Renal cortical epithelial cell (primary cell): ENCODE measurements around the gene KIF6. TPM values are rescaled to one million over a fixed set of nuclear protein-coding genes. Genes with fewer than 3 reads are reported as not detected.
"Not testable (repeated sequence)": the region's sequence is repeated elsewhere in the genome, so short reads cannot be mapped to it uniquely, and the experiment has no call there.

Experiments
- DNase-seq: peaks from one replicate; pipeline ENCODE4 v3.0.0-alpha.2; 2011; ENCODE audit warnings: low read depth
- total RNA-seq: library from RNA; depleted of rRNA; stranded (reverse); fragments of >200 nt; gene quantifications from 2 replicates; pipeline ENCODE4 v1.2.3, GENCODE V29; 2014

The KIF6 gene
- total RNA-seq, 1 donor from 2014 or later: 1.3 TPM

DNA sequence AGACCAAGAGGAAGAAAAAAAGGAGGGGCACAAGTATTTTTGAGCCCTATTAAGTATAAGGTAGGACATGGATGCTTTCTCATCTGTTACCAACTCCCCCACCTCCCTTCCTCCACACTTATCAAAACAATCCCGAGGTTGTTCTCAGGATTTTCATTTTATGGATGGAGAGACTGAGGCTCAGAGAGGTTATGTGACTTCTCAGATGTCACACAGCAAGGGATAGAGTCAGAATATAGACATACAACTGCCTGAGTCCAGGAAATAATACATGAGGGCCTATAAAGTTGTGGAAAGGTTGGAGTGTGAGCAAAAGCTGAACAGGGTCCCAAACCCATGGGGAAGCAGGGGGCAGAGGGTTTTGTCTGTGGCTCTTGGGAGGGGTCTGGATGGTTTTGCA lies 430.3 kb downstream of the KIF6 start:
- no peak for DNase-seq

DNA sequence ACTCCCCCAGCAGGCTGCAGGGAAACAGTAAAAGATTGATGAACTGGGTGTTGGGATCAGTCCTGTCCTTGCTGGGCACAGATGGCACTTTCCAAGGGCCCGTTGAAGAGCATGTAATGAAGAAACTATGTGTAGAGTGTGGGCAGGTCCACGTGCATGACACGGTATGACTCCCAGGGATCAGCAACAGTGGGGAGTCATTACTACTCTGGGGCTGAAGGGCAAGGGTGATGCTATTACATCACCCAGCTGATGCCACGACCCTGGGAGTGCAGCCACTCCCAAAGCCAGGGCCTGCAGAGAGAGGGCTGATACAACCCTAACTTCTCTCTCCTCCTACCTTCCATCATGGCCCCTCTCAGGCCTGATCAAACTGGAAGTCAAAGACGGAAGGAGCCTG lies 431.1 kb downstream of the KIF6 start:
- peak; percentile 36 for DNase-seq

DNA sequence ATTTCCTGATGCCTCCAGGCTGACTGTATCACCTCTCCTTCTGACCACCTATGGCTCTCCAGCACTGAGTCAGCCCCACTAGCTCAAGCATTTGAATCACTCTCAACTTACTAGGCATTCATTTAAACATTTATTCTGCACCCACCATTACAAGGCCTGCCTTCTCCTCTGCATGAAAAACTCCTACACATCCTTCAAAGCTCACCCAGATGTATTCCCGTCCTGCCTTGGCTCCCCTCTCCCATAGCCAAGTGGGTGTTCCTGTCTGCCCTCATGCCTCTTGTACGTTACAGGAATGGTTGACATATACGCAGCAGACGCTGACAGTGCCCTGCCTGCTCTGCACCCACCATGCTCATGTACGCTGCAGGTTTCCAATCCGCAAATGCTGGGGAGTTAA lies 432.6 kb downstream of the KIF6 start:
- DNase-seq: no peak

DNA sequence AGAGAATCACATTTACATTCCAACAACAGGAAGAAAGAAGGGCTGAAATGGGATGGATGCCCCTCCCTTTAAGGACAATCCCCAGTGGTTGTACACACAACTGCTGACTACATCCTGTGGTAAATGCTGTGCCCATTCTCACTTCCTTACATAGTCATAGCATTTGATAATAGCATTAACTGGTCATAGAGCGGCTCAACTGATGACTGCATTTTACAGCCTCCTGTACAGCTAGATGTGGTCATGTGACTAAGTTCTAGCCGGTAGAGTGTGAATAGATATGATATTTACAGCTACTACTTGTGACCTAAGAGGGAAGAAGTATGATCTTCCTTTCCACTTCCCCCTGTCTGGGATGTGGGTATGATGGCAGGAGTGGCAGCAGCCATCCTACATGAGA lies 435.7 kb downstream of the KIF6 start:
- no peak for DNase-seq

DNA sequence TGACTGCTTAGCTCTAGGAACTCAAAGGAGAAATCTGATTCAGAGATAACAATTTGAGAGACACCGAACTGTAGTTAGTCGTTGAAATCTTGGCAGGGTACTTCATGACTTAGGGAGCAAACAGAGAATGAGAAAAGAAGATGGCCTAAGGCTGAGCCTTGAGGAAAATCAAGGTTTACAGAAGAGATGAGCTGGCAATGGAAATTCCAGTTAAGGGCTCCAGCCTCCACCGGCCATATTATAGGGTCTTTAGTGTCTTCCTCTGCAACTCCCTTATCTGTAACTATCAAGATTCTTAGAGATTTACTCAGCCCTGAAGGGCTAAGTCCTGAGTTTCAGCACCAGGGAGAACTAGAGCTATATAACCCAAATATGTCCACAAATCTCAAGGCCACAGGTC lies 437.6 kb downstream of the KIF6 start:
- DNase-seq: no peak

DNA sequence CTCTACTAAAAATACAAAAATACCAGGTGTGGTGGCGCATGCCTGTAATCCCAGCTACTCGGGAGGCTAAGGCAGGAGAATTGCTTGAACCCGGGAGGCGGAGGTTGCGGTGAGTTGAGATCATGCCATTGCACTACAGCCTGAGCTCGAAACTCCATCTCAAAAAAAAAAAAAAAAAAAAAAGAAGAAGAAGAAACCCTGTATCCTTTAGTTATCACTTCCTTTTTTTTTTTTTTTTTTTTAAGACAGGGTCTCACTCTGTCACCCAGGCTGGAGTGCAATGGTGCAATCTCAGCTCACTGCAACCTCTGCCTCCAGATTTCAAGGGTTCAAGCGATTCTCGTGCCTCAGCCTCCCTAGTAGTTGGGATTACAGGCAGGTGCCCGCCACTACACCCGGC lies 438.6 kb downstream of the KIF6 start:
- DNase-seq: not testable (repeated sequence)

DNA sequence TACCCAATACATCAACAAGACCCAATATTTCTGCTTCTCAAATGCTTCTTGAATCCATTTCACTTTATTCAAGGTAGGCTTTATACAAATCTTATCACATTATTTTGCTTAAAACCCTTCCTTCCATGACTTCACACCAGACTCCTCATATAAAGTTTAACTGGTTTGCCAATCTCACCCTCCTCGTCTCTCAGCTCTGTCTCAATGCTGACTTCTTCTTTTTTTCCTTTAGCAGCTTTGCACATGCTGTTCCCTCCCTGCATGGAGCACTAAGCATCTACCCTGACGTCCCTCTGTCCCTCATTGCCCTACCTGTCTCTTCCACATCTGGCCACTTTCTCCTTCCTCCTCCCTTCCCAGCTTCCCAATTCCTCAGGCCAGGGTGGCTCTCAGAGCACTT lies 442.4 kb downstream of the KIF6 start:
- no peak for DNase-seq

DNA sequence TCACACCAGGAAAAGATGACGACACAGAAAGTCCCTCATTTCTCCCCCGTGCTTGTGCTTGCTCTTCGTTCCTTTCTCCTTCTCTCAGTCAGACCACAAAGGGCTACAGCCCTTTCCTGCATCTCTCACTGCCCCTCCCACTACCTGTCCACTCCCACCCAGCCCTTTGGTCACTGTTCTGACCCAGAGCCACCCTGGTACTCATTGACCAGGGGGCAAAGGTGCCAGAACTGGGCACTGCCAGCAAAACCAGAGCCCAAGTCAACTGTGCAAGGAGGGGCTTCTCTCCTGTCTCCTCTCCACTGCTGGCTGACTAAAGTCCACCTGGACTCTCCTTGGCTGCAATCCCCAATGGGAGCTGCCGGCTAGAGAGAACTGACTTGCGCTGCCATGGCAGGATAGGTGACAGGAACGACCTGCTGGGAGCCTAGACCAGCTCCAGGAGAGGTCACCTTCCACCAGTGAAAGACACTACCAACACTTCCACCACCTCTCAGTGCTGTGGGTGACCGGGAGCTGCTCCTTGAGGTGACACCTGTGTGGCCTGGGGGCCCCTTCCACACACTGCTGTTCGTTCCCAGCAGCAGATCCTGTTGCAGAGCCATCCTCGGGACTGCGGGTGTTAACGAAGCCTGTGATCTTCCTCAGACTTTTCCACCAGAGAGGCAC lies 443.8 kb downstream of the KIF6 start:
- peak; percentile 36 for DNase-seq

DNA sequence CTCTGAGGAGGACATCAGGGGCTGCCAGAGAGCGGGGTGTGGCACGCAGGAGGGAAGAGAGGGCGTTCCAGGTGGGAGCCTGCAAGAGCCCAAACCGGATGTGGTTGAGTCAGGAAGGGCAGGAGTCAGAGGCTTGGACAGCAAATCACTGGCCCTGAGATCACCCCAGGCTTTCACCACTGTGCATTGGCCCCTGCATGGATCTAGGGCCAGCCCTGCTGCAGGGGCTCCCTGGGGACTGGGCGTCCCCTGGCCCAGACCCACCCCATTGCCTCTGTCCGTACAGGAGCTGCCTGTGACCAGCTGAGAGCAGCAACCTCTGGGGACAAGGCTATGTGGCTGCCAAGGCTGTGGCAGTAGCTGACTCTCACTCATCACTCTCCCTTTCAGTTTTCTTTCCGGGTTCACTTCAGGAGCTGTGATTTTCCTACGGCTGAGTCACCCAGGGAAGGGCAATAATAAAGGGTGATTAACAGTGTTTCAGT lies 444.9 kb downstream of the KIF6 start:
- DNase-seq: peak; percentile 90

Other genes with a start within 250 kb of the KIF6 start
- 1.7 TPM in 1 of 2 replicates, not detected in the other for gene DAAM2, start 67.0 kb upstream of the KIF6 start, total RNA-seq
- 10.1 and 26.3 TPM in 2 replicates for gene MOCS1, start 209.1 kb upstream of the KIF6 start, total RNA-seq